Pancreas (tissue), 10 donors: ENCODE data around the gene ANO1. TPM values are rescaled to one million over a fixed set of nuclear protein-coding genes. Genes with fewer than 3 reads are reported as not detected.

Experiments
- ATAC-seq, 4 donors: fragments of 200-7000 bp; cut with Tn5 transposase; one replicate each; pipeline versions ENCODE4 v1.8.0 to v1.9.1; 2020; ENCODE audit warnings: mild to moderate bottlenecking in 4 of 4, moderate library complexity in 4 of 4
- DNase-seq, 6 donors: peaks; one replicate each; pipeline ENCODE4 v3.0.0-alpha.2; 2020
- FAIRE-seq: peaks from 2 replicates; lab custom pipeline; 2012; peaks lifted over from hg19 to GRCh38; lab: Jason Lieb, UNC
- H3K27ac ChIP-seq, 4 donors: fragments of 200-600 bp; sonication (generic); 1 replicate in 3 of 4; 2 replicates in 1 of 4; pipeline versions ENCODE4 v1.5.0 to v1.8.0; 2020
- H3K27me3 ChIP-seq, 4 donors: fragments of 200-600 bp; one replicate each; pipeline ENCODE4 v1.8.0; 2021
- H3K36me3 ChIP-seq, 3 donors: fragments of 200-600 bp; sonication (generic) in 1 of 3; one replicate each; pipeline versions ENCODE4 v1.5.0 to v1.8.0; 2020 to 2021
- H3K4me1 ChIP-seq, 3 donors: fragments of 200-600 bp; one replicate each; pipeline ENCODE4 v1.8.0; 2021
- H3K4me3 ChIP-seq, 4 donors: fragments of 200-600 bp; sonication (generic) in 2 of 4; one replicate each; pipeline versions ENCODE4 v1.5.0 to v1.8.0; 2020 to 2021
- H3K9me3 ChIP-seq, 4 donors: fragments of 200-600 bp; one replicate each; pipeline ENCODE4 v1.8.0; 2021
- CTCF ChIP-seq, 4 donors: fragments of 200-600 bp; sonication (generic) in 3 of 4; IDR thresholded peaks; one replicate each; pipeline versions ENCODE4 v1.5.0 to v1.8.0; 2021; ENCODE audit warnings: antibody characterized with exemption in 4 of 4
- WGBS, 2 donors: extraction: QIAGEN DNeasy Blood & Tissue Kit; methylation state at CpG; one replicate each; pipeline ENCODE4 v1.1.7; 2013; 5-methylcytosine and 5-hydroxymethylcytosine counted together
- intact Hi-C, 3 donors: fragments of 100-400 bp; cut with DNase I; formaldehyde crosslinking; loops; one replicate each; pipeline versions ENCODE4 v1.11.1 to v1.14.2; 2022
- polyA plus RNA-seq, 2 donors: library from polyadenylated mRNA; stranded (reverse); fragments of 200-250 nt; gene quantifications; one replicate each; pipeline ENCODE4 v1.2.3, GENCODE V29; 2013
- total RNA-seq, 6 donors: library from RNA; stranded (reverse); fragmentation: NEBNext Ultra II Directional in 4 of 6; extraction: Animal tissue kit (Norgen Biotek cat#: 25700) in 4 of 6; gene quantifications; one replicate each; pipeline versions ENCODE4 v1.2.1 to v1.2.4, GENCODE V29; 2021 to 2023
- donor health status: healthy with polysubstance abuse.
- donor health status: DM: no; HTN: no; CAD: no; lungs with moderate emphysema.
- donor health status: DM: no; HTN: no; CAD: no.
- donor health status: control.
- donor health status: control.
- donor health status: Bipolar disorder and iron deficiency.
- donor health status: DM: yes; HTN: yes; CAD: no.
- donor health status: DM: no; HTN: no; CAD: no.
- donor health status: DM: no; HTN: no; CAD: no.
- donor health status: DM: yes; HTN: yes; CAD: no.

The ANO1 gene
- total and polyA plus RNA-seq, 8 donors: 1.5 to 12.4 (median 5.1) TPM

DNA sequence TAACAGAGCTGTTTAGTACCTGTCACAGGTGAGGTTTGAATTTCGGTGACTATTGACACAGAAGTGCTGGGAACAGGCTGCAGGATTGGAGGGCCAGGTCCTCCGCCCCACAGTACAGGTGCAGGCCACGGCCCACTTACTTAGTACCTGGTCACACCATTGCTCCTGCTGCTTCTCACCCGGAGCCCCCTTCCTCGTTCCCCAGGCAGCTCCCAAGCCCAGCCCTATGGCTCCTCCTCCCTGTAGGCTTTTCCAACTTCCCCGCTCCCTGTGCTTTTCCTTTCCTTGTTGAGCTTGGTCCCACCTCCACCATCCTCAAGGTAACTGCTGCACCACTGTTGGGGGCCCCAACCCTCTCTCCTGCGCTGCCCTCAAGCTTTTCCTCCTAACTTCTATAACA is 27.9 kb upstream of the ANO1 start:
- no peak for TF ChIP-seq CTCF (IDR thresholded peaks at IDR 0.05)
- no peak for DNase-seq
- WGBS, 2 donors: 52 to 59% methylated on average over 7 of the region's 7 CpGs
- intact Hi-C loops: no loop called here
- Histone ChIP-seq H3K4me3 (no peak overlapping the region), H3K36me3 (no peaks in the 10 kb centered on the region), H3K27ac (no peak overlapping the region), H3K4me1 (no peaks in the 10 kb centered on the region), H3K9me3 (no peaks in the 10 kb centered on the region), H3K27me3 (no peaks in the 10 kb centered on the region)
- no peak for ATAC-seq
- no peak for FAIRE-seq

- Histone ChIP-seq H3K27me3 (no peaks in the 10 kb centered on the region), H3K27ac (no peak overlapping the region), H3K4me3 (no peak overlapping the region), H3K9me3 (no peaks in the 10 kb centered on the region), H3K4me1 (no peaks in the 10 kb centered on the region), H3K36me3 (no peaks in the 10 kb centered on the region)
- FAIRE-seq (no peak), DNase-seq (no peak), ATAC-seq (no peak)
- WGBS, 2 donors: 66% methylated on average over 3 of the region's 3 CpGs
- no peak for TF ChIP-seq CTCF (IDR thresholded peaks at IDR 0.05)
- intact Hi-C loops: no loop called here
These were observed 24.1 kb upstream of the ANO1 start for GRCh38 chr11:70054004-70054403.

- no peaks in the 10 kb centered on the region for H3K27me3 ChIP-seq
- H3K27ac ChIP-seq: no peak overlapping the region
- H3K4me1 ChIP-seq: no peaks in the 10 kb centered on the region
- no peaks in the 10 kb centered on the region for H3K36me3 ChIP-seq
- DNase-seq (no peak), ATAC-seq (no peak), FAIRE-seq (peak; percentile 57)
- intact Hi-C loops: no loop called here
- no peak for TF ChIP-seq CTCF (IDR thresholded peaks at IDR 0.05)
- H3K9me3 ChIP-seq: no peaks in the 10 kb centered on the region
- no peak overlapping the region for H3K4me3 ChIP-seq
- 52 to 59% methylated on average over 3 of the region's 3 CpGs for WGBS, 2 donors
These were observed 22.7 kb upstream of the ANO1 start for GRCh38 chr11:70055444-70055843.

GRCh38 chr11:70057080-70057479 is 21.0 kb upstream of the ANO1 start:
- FAIRE-seq: no peak
- Histone ChIP-seq H3K36me3 (no peaks in the 10 kb centered on the region), H3K4me1 (no peaks in the 10 kb centered on the region), H3K27me3 (no peaks in the 10 kb centered on the region), H3K27ac (no peak overlapping the region), H3K4me3 (no peak overlapping the region), H3K9me3 (no peaks in the 10 kb centered on the region)
- no peak for TF ChIP-seq CTCF (IDR thresholded peaks at IDR 0.05)
- intact Hi-C loops: no loop called here
- no peak for DNase-seq
- 76 to 87% methylated on average over 3 of the region's 3 CpGs for WGBS, 2 donors
- ATAC-seq: no peak

GRCh38 chr11:70059971-70060370 is 18.1 kb upstream of the ANO1 start:
- Histone ChIP-seq H3K27ac (no peak overlapping the region), H3K4me3 (no peak overlapping the region), H3K9me3 (no peaks in the 10 kb centered on the region), H3K4me1 (no peaks in the 10 kb centered on the region), H3K36me3 (no peaks in the 10 kb centered on the region), H3K27me3 (no peaks in the 10 kb centered on the region)
- TF ChIP-seq CTCF (IDR thresholded peaks at IDR 0.05): no peak
- intact Hi-C loops: no loop called here
- ATAC-seq: no peak
- DNase-seq: no peak
- FAIRE-seq: no peak
- WGBS, 2 donors: 56 to 59% methylated on average over 5 of the region's 5 CpGs
